Skin of body (tissue), 2 donors: ENCODE data around the gene ABCB9. TPM values are rescaled to one million over a fixed set of nuclear protein-coding genes. Genes with fewer than 3 reads are reported as not detected.

Experiments
- DNase-seq: peaks from one replicate; lab custom pipeline; 2025; lab: John Stamatoyannopoulos, UW
- total RNA-seq: library from RNA; depleted of rRNA; stranded (reverse); fragments of >200 nt; gene quantifications from one replicate; pipeline ENCODE4 v1.2.3, GENCODE V29; 2014

Gene ABCB9
- total RNA-seq, 1 donor from 2014 or later, result 4.6 TPM

- DNase-seq, result no peak
These were observed 15.6 kb upstream of the ABCB9 start for GRCh38 chr12:122981587-122982476.

DNA sequence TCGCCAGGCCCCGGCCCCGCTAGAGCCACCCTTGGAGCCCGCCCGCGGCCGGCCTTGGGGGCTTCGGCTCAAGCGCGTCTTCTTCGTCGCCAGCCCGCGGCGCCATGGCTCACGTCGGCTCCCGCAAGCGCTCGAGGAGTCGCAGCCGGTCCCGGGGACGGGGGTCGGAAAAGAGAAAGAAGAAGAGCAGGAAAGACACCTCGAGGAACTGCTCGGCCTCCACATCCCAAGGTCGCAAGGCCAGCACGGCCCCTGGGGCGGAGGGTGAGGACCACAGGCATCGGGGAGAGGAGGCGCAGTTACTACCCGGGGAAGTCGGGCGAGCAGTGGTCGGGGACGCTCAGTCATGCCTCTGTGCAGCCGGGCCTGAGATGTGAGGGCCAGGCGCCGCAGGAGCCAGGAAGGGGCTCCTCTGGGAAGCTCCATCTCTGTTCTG lies 14.8 kb upstream of the ABCB9 start:
- no peak for DNase-seq

DNA sequence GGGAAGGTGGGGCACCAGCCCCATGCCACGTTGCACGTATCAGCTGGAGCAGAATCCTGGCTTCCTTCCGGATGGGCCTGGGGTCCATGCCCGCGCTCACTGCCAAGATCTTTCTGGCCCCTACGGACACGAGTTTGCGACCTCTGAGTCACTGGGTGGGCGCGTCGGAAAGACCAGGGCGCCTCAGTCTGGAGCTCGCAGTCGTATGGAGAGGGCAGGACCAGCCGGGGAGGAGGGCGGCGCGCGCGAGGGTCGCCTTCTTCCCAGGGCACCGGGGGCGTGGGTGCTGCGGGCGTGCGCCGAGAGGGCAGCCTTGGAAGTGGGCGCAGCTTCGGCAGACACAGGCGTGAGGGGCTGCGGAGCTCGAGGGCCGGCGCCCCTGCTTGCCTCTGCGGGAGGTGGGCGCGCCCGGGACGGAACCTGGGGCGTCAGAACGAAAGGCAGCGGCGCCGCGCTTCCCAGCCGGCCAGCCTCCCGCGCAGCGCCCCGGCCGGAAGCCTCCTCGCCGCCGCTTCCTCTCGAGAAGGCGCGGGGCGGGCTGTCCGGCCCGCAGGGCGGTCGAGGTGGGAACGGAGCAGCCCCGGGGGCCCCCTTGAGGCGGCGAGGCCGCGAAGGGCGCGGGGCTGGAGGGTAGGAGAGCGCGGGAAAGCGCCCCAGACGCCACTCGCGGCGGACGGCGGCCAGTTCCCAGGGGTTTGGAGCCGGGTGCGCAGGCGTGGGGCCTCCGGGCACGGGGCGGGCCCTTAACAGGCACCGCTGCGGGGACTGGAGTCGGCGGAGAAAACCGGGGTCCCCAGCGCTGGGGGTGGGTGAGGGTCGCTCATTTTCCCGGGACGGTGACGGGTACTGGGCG lies 14.1 kb upstream of the ABCB9 start, which contains the start of gene ARL6IP4:
Gene ARL6IP4, plus strand, starts transcription at position 499 of the 853 bp plus-strand sequence. CDS start 459 bp downstream, outside the sequence.
- peak; percentile 16 for DNase-seq

DNA sequence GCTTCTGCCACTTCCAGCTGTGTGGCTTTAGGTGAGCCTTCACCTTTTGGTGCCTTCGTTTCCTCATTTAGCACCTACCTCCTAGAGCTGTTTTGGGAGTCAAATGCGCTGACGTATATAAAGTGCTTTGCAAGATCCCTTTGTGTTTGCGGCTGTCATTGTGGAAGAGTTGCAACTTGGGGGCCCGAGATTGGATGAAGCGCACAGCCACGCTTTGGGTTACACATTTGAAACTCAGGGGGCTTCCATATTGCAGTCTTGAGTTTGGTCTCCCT lies 13.6 kb upstream of the ABCB9 start:
- no peak for DNase-seq

GRCh38 chr12:122979001-122979907 lies 13.0 kb upstream of the ABCB9 start:
- no peak for DNase-seq

DNA sequence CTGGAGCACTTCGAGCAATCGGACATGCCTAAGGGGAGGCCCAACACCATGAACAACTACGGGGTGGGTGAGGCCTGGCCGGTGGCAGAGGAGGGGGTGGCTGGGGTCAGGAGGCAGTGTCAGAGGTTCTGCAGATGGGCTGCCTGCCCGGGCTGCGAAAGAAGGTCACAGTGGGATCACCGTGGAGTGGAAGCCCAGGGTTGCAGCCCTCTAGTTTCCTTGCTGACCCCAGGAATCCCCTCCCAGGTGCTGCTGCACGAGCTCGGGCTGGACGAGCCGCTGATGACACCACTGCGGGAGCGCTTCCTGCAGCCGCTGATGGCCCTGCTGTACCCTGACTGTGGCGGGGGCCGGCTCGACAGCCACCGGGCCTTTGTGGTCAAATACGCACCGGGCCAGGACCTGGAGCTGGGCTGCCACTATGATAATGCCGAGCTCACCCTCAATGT lies 12.3 kb upstream of the ABCB9 start:
- no peak for DNase-seq

GRCh38 chr12:122977655-122978392 lies 11.6 kb upstream of the ABCB9 start:
- DNase-seq, result no peak

DNA sequence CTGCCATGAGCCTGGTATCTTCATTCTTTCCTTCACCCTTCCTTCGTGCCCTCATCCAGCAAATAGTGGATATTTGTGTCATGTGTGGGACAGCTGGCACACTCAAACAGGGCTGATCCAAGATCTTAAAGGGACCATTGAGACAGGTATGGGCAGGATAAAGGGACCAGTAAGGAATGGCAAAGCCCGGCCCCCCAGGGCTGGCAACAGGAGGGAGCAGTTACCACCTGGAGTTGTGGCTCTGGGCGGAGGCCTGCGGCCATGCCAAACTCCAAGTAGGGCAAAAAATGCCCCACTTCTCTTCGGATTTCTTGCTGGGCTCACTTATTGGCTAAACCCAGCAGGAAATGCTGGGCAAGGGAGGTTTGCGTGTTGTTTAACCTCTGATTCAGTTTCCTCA lies 10.9 kb upstream of the ABCB9 start:
- DNase-seq, result no peak

GRCh38 chr12:122976648-122976975 lies 10.3 kb upstream of the ABCB9 start:
- DNase-seq, result no peak

- DNase-seq, result no peak
These were observed 9.8 kb upstream of the ABCB9 start for GRCh38 chr12:122975790-122976647.

- DNase-seq, result peak; percentile 89
These were observed 8.9 kb upstream of the ABCB9 start, which contains the start of gene OGFOD2 for GRCh38 chr12:122974892-122975789. Gene OGFOD2 (plus strand): TSS chr12:122975244. CDS start chr12:122975252, 8 bp downstream.

DNA sequence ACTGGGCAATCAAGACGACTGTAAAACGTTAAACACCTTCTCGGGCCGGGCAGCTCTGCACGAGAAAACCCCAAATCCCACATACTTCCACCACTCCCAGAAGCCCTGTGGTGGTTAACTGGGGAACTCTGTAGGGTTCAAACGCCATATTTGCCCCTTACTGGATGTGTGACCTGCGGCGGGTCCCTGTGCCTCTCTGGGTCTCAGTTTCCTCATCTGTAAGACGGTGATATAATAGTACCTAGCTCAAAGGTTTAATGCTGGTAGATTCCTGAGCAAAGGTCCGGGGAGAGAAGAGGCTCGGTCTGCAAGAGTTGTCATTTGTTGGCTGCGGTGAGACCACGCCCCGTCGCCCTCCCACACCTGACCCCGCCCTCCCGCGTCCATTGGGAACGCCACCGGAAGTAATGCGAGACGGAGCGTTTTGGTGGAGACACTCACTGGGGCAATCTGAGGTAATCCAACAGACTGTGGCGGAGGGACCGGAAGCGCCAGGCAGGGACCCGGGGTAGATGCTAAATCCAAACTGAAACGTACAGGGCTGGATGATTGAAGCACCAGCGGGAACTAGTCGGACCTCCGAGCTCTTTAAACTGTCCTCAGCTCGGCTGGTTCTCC lies 8.1 kb upstream of the ABCB9 start:
- peak; percentile 99 for DNase-seq

DNA sequence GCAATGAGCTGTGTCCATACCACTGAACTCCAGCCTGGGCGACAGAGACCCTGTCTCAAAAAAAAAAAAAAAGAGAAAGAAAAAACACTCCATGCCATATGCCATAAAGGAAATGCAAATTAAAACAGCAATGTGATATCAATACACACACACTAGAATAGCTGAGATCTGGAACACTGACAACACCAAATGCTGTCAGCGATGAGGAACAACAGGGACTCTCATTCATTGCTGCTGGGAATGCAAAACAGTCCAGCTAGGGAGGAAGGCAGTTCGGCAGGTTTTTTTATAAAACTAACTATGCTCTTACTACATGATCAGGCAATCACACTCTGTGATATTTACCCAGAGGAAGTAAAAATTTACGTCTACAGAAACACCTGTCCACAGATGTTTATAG lies 3.4 kb upstream of the ABCB9 start:
- DNase-seq, result no peak

GRCh38 chr12:122968104-122968503 lies 1.8 kb upstream of the ABCB9 start:
- DNase-seq, result no peak

- DNase-seq, result no peak
These were observed 684 bp upstream of the ABCB9 start for GRCh38 chr12:122966743-122967550.

- DNase-seq, result no peak
These were observed 927 bp downstream of the ABCB9 start for GRCh38 chr12:122965321-122965751.
